Stimulated activated CD8-positive, alpha-beta memory T cell treated with anti-CD3 and anti-CD28 coated beads, Interleukin-7, amount 100 ng/mL, for 4 hours (primary cell): ENCODE data around the gene TFAP2A.

Source experiments
- DNase-seq, 2 donors: peaks; one replicate each; pipeline ENCODE4 v3.0.0-alpha.2; 2020; ENCODE audit warnings: low read depth in 2 of 2

Gene TFAP2A

GRCh38 chr6:10382728-10383330, 32.0 kb downstream of the TFAP2A start:
- DNase-seq = no peak

- no peak for DNase-seq
Measured at GRCh38 chr6:10382322-10382721, 32.6 kb downstream of the TFAP2A start.

GRCh38 chr6:10381830-10382208, 33.1 kb downstream of the TFAP2A start:
- no peak for DNase-seq

GRCh38 chr6:10381133-10381829, 33.6 kb downstream of the TFAP2A start:
- DNase-seq = no peak

- DNase-seq = no peak
Measured at GRCh38 chr6:10375391-10375969, 39.4 kb downstream of the TFAP2A start.

- DNase-seq = no peak
Measured at GRCh38 chr6:10373642-10374359, 41.1 kb downstream of the TFAP2A start.

GRCh38 chr6:10369896-10370295, 45.0 kb downstream of the TFAP2A start:
- DNase-seq = no peak

- DNase-seq = no peak
Measured at GRCh38 chr6:10368861-10369260, 46.0 kb downstream of the TFAP2A start.

- no peak for DNase-seq
Measured at GRCh38 chr6:10363911-10364310, 51.0 kb downstream of the TFAP2A start.

GRCh38 chr6:10362300-10362699, 52.6 kb downstream of the TFAP2A start:
- no peak for DNase-seq

- DNase-seq = no peak
Measured at GRCh38 chr6:10361428-10361827, 53.4 kb downstream of the TFAP2A start.

- DNase-seq = no peak
Measured at GRCh38 chr6:10359581-10359980, 55.3 kb downstream of the TFAP2A start.

- no peak for DNase-seq
Measured at GRCh38 chr6:10355115-10355702, 59.7 kb downstream of the TFAP2A start.

- DNase-seq = no peak
Measured at GRCh38 chr6:10351791-10352190, 63.1 kb downstream of the TFAP2A start.

- no peak for DNase-seq
Measured at GRCh38 chr6:10350720-10351119, 64.2 kb downstream of the TFAP2A start.

GRCh38 chr6:10347561-10348327, 67.1 kb downstream of the TFAP2A start:
- no peak for DNase-seq
